HG03469 (cell line): Measurements from ENCODE around the gene FBXL2.
"Not testable (repeated sequence)": the region's sequence is repeated elsewhere in the genome, so short reads cannot be mapped to it uniquely, and the experiment has no call there.

Experiments
- ATAC-seq: cut with Tn5 transposase; IDR thresholded peaks from one replicate; pipeline ENCODE4 v1.9.1; 2021; ENCODE audit warnings: mild to moderate bottlenecking, moderate library complexity, moderate number of reproducible peaks; ENCODE audit not compliant: unreplicated experiment

Gene FBXL2

GRCh38 chr3:33314993-33315392 lies 37.8 kb downstream of the FBXL2 start:
- no peak for ATAC-seq

DNA sequence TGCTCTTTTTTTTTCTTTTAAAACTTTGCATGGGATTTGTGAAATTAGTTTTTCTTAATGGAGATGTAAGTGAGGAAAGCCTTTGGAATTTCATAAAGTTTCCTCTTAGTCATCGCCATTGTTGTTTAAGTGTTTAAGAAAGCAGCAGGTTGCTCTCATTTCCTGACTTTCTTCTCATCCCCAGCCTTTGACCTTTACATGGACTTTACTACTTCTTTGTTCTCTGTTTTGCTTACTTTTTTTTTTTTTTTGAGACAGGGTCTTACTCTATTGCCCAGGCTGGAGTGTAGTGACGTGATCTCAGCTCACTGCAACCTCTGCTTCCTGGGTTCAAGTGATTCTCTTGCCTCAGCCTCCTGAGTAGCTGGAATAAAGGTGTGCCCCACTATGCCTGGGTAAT lies 38.6 kb downstream of the FBXL2 start:
- ATAC-seq = no peak

DNA sequence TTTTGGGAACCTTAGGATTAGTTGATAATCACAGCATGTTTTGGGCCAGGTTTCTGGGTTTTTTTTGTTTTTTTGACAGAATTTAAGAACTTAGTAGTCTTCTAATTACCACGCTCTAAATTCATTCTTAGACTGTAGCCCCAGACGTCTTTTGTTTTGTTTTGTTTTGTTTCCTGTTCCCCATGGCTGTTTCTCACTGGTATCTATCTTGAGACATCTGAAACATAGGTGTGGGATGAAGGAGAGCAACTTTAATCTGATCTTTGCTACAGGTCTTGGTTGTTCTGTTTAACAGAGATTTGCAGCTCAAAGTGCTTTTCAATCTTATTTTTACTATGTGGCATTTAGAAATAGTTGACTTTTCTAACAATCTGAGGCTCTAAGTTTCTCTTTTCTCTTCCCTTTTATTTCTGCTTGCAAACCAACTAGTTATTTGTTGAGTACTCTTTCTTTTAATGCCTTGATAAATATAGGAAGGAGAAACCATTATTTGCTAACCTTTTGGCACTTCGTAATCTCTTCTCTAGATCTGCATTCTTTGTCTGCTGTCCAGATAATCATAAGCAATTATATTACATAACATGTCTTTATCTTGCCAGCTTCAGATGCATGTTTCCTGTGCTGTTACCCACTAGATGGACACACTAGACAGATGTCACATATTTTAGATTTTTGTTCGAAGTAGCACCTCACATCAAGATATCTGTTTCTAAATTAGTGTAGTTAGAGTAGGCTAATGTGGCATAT lies 40.9 kb downstream of the FBXL2 start:
- ATAC-seq = no peak

- no peak for ATAC-seq
Observed at GRCh38 chr3:33318710-33319380, 41.6 kb downstream of the FBXL2 start.

DNA sequence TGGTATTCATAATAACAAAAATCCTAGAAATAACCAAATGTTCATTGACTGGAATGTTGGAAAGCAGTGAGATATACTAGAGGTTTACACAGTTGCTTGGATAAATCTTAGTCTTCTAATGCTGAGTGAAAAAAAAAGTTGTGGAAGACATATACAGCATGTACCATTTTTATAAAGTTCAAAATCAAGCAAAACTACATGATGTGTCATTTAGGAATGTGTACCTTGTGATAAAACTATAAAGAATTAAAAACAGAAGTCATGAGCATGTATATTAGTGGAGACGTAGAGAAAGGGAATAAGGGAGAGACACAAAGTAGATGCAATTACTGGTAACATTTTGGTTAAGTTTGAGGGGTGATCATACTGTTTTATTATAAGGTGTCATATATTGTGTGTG lies 45.2 kb downstream of the FBXL2 start:
- ATAC-seq = no peak

DNA sequence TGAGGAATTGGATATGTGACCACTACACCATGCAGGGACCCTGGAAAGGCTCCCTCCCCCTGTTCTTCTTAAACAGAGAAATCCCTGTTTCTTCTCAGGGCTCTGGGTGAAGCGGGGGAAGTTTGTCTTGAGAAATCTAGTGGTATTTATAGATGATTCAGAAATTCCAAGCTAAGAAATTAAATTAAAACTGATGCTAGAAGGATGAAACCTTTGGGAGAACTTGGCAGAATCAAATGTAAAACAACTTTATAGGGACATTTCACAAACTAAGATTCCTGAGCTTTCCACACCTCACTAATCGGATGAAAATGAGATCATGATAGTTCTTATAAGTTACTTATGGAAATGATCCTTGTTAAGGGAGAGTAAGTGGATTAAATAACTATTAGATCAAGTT lies 54.2 kb downstream of the FBXL2 start:
- ATAC-seq = no peak

- ATAC-seq = no peak
Observed at GRCh38 chr3:33334364-33334763, 57.1 kb downstream of the FBXL2 start.

DNA sequence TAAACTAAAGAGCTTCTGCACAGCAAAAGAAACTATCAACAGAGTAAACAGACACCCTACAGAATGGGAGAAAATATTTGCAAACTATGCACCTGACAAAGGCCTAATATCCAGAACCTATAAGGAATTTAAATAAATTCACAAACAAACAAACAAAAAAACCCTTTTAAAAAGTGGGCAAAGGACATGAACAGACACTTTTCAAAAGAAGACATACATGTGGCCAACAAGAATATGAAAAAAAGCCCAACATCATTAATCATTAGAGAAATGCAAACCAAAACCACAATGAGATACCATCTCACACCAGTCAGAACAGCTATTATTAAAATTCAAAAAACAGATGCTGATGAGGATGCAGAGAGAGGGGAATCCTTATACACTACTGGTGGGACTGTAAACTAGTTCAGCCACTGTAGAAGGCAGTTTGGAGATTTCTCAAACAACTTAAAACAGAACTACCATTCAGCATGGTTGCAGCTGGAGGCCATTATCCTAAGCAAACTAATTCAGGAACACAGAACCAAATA lies 61.8 kb downstream of the FBXL2 start:
- not testable (repeated sequence) for ATAC-seq

- ATAC-seq = no peak
Observed at GRCh38 chr3:33339758-33340157, 62.5 kb downstream of the FBXL2 start.

DNA sequence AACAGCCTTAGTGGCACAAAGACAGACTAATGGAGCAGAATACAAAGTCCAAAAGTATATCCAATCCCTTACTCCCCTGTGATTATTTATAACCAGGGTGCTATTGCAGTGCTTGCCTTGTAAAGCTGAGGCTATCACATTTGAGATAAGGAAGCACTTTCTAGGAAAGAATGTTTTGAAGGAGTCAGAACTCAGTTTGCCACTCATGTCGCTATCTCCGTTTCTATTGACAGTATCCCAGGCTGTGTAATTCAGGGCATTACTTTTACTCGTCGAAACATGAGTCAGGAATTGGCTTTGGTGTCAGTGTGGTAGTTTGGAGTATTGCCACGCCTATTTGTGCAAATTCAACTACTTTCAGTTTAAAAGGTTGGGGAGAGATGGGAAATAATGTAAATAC lies 78.4 kb downstream of the FBXL2 start:
- no peak for ATAC-seq

- no peak for ATAC-seq
Observed at GRCh38 chr3:33358172-33358781, 81.0 kb downstream of the FBXL2 start.

DNA sequence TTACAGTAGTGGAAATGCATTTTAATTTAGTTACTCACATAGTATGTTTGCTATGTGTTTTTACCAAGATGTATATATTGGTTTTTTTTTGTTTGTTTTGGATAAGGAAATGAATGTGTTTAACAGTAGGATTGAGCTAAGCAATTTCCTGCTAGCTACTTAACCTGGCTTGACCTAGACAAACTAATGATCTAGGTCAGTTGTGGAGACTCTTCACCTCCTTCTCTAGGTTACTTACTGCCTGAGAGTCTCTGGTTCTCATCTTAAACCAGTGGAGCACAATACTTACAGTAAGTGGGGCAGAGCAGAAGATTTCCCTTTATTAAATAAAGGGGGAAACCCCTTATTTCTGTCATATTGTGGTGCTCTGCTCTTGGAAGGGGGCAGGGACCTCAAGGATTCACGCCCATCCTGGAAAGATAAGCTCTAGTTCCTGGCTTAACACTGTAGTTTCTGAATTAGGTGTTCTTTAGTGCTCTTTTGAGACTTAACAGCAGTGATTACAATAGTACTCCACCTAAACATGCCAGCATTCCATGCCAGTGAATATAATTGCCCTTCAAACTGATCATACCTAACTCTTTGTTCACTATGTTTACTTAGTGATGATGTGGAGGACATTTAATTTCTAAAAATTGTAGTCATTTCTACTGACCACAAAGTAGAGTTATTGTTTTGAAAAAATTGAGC lies 83.0 kb downstream of the FBXL2 start:
- ATAC-seq = no peak

- ATAC-seq = no peak
Observed at GRCh38 chr3:33363113-33363800, 86.0 kb downstream of the FBXL2 start.

- ATAC-seq = no peak
Observed at GRCh38 chr3:33364060-33364459, 86.8 kb downstream of the FBXL2 start.

GRCh38 chr3:33364531-33365128 lies 87.4 kb downstream of the FBXL2 start:
- no peak for ATAC-seq

GRCh38 chr3:33372218-33373081 lies 95.2 kb downstream of the FBXL2 start:
- no peak for ATAC-seq

DNA sequence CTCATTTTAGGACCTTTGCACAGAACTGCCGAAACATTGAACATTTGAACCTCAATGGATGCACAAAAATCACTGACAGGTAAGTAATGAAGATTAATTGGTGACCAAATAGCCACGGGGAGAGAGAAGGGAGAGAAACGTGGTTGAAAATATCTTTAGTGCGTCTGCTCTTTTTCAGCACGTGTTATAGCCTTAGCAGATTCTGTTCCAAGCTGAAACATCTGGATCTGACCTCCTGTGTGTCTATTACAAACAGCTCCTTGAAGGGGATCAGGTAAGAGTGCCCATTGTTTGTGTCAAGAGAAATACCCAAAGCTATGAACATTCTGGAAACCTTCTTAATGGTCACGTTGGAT lies 95.8 kb downstream of the FBXL2 start:
- ATAC-seq = no peak

- ATAC-seq = no peak
Observed at GRCh38 chr3:33377489-33377888, 100.2 kb downstream of the FBXL2 start.

DNA sequence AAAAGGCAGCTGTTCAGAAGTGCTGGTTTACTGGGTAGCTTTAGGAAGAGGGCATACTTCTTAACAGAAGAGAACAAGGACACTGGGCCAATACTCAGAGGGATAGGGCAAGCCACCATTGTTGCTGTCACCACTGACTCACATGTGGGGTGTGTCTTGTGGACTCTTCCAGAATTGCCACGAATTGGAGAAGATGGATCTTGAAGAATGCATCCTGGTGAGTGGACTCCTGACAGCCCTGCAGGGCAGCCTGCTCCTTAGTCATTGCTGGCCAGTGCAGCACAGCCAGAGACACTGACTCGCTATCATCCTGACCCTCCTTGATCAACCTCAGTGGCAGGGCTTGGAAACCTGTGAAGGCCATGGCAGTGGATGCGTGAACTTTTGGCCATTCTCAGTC lies 100.7 kb downstream of the FBXL2 start:
- no peak for ATAC-seq
